Measurements from ENCODE around the gene USP3.
"Not testable (repeated sequence)": the region's sequence is repeated elsewhere in the genome, so short reads cannot be mapped to it uniquely, and the experiment has no call there.

Gene USP3

GRCh38 chr15:63513728-63514127 lies 9.3 kb downstream of the USP3 start:
- DNase-seq = no peak

GRCh38 chr15:63514531-63514943 lies 10.1 kb downstream of the USP3 start:
- DNase-seq = no peak

GRCh38 chr15:63517202-63517601 lies 12.8 kb downstream of the USP3 start:
- no peak for DNase-seq

- no peak for DNase-seq
Measured at GRCh38 chr15:63517628-63518027, 13.2 kb downstream of the USP3 start.

- no peak for DNase-seq
Measured at GRCh38 chr15:63519041-63519440, 14.6 kb downstream of the USP3 start.

GRCh38 chr15:63519548-63520178 lies 15.3 kb downstream of the USP3 start:
- DNase-seq = no peak

- DNase-seq = not testable (repeated sequence)
Measured at GRCh38 chr15:63520462-63520861, 16.1 kb downstream of the USP3 start.

GRCh38 chr15:63522225-63522578 lies 17.8 kb downstream of the USP3 start:
- DNase-seq = no peak

- no peak for DNase-seq
Measured at GRCh38 chr15:63523306-63523990, 19.1 kb downstream of the USP3 start.

- DNase-seq = no peak
Measured at GRCh38 chr15:63524316-63525015, 20.1 kb downstream of the USP3 start.

- no peak for DNase-seq
Measured at GRCh38 chr15:63526401-63526800, 22.0 kb downstream of the USP3 start.

- no peak for DNase-seq
Measured at GRCh38 chr15:63528138-63528659, 23.8 kb downstream of the USP3 start.

GRCh38 chr15:63530235-63530634 lies 25.8 kb downstream of the USP3 start:
- DNase-seq = no peak

- no peak for DNase-seq
Measured at GRCh38 chr15:63530752-63531299, 26.4 kb downstream of the USP3 start.

- no peak for DNase-seq
Measured at GRCh38 chr15:63531586-63531985, 27.2 kb downstream of the USP3 start.

- no peak for DNase-seq
Measured at GRCh38 chr15:63532307-63532744, 27.9 kb downstream of the USP3 start.

GRCh38 chr15:63534888-63535287 lies 30.5 kb downstream of the USP3 start:
- DNase-seq = not testable (repeated sequence)

GRCh38 chr15:63535689-63536088 lies 31.3 kb downstream of the USP3 start:
- no peak for DNase-seq

GRCh38 chr15:63538876-63539275 lies 34.5 kb downstream of the USP3 start:
- DNase-seq = no peak

- no peak for DNase-seq
Measured at GRCh38 chr15:63539521-63539920, 35.1 kb downstream of the USP3 start.

- no peak for DNase-seq
Measured at GRCh38 chr15:63539998-63540397, 35.6 kb downstream of the USP3 start.

- DNase-seq = no peak
Measured at GRCh38 chr15:63540449-63540848, 36.1 kb downstream of the USP3 start.

- DNase-seq = no peak
Measured at GRCh38 chr15:63544258-63545026, 40.0 kb downstream of the USP3 start.
